Stimulated activated naive B cell treated with anti-CD40 and anti-IgM and Interleukin-4, amounts not matched to agents 10 μg/mL and 1 μg/mL and 100 μg/mL, for 72 hours (primary cell): ENCODE results near the gene NUDT12.

Experiments
- ATAC-seq, 2 donors: fragments of 150-1000 bp; cut with Tn5 transposase; replicated peaks; 2 replicates each; pipeline ENCODE4 v1.10.0; 2021; ENCODE audit warnings: moderate library complexity in 1 of 2
- DNase-seq: peaks from one replicate; pipeline ENCODE4 v3.0.0; 2021
- H3K27ac Mint-ChIP-seq: one replicate; pipeline ENCODE4 v1.8.0; 2022; ENCODE audit warnings: mild to moderate bottlenecking, mixed read lengths
- H3K27me3 Mint-ChIP-seq, 2 donors: one replicate each; pipeline ENCODE4 v1.8.0; 2022; ENCODE audit warnings: mixed read lengths in 2 of 2
- H3K36me3 Mint-ChIP-seq, 2 donors: one replicate each; pipeline ENCODE4 v1.8.0; 2022; ENCODE audit warnings: mixed read lengths in 2 of 2, mild to moderate bottlenecking in 1 of 2
- H3K4me1 Mint-ChIP-seq, 2 donors: one replicate each; pipeline ENCODE4 v1.8.0; 2022; ENCODE audit warnings: mixed read lengths in 2 of 2, mild to moderate bottlenecking in 1 of 2
- H3K4me3 Mint-ChIP-seq, 2 donors: one replicate each; pipeline ENCODE4 v1.8.0; 2022; ENCODE audit warnings: mild to moderate bottlenecking in 2 of 2, mixed read lengths in 2 of 2, moderate library complexity in 1 of 2
- H3K9me3 Mint-ChIP-seq, 2 donors: one replicate each; pipeline ENCODE4 v1.8.0; 2022; ENCODE audit warnings: mixed read lengths in 2 of 2, mild to moderate bottlenecking in 1 of 2

Gene NUDT12

DNA sequence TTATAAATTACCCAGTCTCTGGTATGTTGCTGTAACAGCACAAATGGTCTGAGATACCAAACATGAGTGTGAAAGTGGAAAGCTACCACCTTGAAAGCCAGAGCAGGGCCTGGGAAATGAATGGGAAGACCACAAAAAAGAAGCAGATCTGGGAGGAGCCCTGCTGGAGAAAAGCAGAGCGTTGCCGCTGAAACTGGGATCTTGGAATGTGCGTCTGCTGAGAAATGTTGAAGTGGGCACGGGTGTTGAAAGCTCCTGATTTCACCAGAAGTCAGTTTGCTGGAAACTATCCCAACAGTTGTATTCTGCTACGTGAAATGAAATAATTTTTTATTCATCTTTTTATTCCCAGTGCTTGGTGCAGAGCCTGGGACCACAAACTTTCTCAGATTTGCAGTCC, 40.0 kb downstream of the NUDT12 start:
- Mint-ChIP-seq H3K27ac (no peak overlapping the region), H3K4me3 (no peak overlapping the region), H3K4me1 (no peaks in the 10 kb centered on the region), H3K9me3 (no peaks in the 10 kb centered on the region), H3K27me3 (peaks cover 0 to 1% of the 10 kb centered on the region in 2 donors), H3K36me3 (no peaks in the 10 kb centered on the region)
- ATAC-seq (no peak), DNase-seq (no peak)

DNA sequence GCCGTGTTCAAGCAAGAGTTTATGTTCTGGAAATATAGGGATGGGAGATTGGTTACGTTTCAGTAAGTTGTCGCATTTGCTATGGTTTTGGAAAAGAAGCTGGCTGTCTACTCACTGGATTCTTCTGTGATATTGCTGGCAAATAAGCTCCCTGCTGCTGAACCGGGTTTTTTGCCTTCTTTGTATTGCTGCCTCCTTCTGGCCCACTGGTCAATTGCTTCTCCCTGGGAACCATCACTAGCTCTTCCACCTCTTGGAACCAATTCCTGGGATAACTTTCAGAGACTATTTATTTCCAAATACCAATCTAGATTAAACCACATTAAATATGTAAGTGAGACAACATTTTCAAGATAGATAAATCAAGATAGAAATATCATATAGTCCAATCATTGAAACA, 43.0 kb downstream of the NUDT12 start:
- H3K27me3 Mint-ChIP-seq = peaks cover 0 to 4% of the 10 kb centered on the region in 2 donors
- H3K4me3 Mint-ChIP-seq = no peak overlapping the region
- ATAC-seq = no peak
- no peaks in the 10 kb centered on the region for H3K9me3 Mint-ChIP-seq
- no peak for DNase-seq
- H3K36me3 Mint-ChIP-seq = no peaks in the 10 kb centered on the region
- no peaks in the 10 kb centered on the region for H3K4me1 Mint-ChIP-seq
- H3K27ac Mint-ChIP-seq = no peak overlapping the region

DNA sequence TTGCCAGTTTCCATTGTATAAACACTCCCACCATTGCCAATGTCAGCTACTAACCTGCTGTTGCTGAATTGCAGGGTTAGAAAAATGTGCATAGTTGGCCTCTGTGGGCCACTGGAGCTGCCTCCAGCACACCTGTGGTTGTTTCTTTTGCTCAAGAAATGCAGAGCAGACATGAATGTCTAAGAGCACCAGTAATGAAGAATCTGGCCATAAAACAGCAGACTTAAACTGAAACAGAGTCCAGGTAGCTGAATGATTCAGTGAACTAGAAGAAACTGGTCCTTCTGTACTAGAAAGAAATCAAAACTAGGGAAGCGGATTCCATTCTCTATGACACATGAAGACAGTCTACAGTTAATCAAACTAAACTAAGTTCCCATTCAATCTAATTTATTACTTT, 48.2 kb downstream of the NUDT12 start:
- H3K27ac Mint-ChIP-seq = no peak overlapping the region
- no peaks in the 10 kb centered on the region for H3K9me3 Mint-ChIP-seq
- no peak for ATAC-seq
- no peaks in the 10 kb centered on the region for H3K4me1 Mint-ChIP-seq
- no peak for DNase-seq
- H3K27me3 Mint-ChIP-seq = peaks cover 0 to 4% of the 10 kb centered on the region in 2 donors
- H3K36me3 Mint-ChIP-seq = no peaks in the 10 kb centered on the region
- no peak overlapping the region for H3K4me3 Mint-ChIP-seq

DNA sequence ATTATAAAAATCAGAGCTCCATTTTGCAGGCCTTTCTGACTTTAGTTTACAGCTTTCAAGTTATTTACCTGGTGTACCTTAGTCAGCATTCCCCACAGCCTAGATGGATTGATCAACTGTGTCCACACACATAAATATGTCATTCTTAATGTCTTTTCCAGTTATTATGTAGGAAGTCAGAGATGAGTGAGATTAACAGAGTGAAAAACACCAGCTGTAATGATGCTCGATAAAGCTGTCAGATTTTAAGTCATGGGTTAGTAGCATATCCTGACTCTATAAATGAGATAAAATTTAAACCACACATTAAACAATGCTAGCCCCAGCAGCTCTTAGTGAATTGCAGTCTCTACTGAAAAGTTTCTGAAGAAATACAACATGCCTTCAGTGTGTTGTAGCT, 48.9 kb downstream of the NUDT12 start:
- no peaks in the 10 kb centered on the region for H3K4me1 Mint-ChIP-seq
- no peak overlapping the region for H3K27ac Mint-ChIP-seq
- no peaks in the 10 kb centered on the region for H3K36me3 Mint-ChIP-seq
- no peaks in the 10 kb centered on the region for H3K9me3 Mint-ChIP-seq
- DNase-seq = no peak
- H3K27me3 Mint-ChIP-seq = peaks cover 0 to 4% of the 10 kb centered on the region in 2 donors
- no peak for ATAC-seq
- no peak overlapping the region for H3K4me3 Mint-ChIP-seq

DNA sequence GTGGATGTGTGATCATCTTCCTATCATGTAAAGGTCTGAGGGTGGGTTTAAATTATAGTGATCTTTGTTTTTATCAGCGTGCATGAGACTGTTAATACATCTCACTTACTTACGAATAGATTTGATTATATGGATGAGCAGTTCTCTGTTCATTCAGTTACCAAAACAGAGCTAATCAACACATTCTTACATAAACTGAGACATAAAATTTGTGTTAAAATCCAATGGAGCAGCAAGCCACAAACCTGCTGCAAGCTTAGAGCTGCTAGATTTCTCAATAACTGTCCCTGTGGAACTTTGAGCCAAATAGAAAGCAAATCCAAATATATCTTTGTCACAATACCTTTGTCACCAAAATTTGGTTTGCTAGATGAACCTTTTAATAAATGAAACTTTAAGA, 50.1 kb downstream of the NUDT12 start:
- no peak for ATAC-seq
- no peaks in the 10 kb centered on the region for H3K36me3 Mint-ChIP-seq
- no peak overlapping the region for H3K4me3 Mint-ChIP-seq
- no peaks in the 10 kb centered on the region for H3K9me3 Mint-ChIP-seq
- no peaks in the 10 kb centered on the region for H3K4me1 Mint-ChIP-seq
- H3K27me3 Mint-ChIP-seq = peaks cover 0 to 2% of the 10 kb centered on the region in 2 donors
- H3K27ac Mint-ChIP-seq = no peak overlapping the region
- DNase-seq = no peak

DNA sequence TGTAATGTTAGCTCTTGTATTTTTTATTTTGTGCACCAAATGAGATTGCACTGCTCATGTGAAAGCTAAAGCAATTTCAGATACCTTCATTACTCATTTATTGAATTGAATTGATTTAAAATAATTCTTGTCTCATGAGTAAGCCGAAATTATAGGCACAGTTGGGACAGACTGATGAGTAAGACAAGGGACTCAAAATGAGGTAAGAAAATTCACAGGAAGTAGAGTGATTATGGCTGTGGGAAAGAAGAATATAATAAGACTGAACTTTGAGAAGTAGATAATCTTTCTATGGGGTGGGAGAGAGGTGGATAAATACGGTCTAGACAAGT, 51.1 kb downstream of the NUDT12 start:
- Mint-ChIP-seq H3K9me3 (peaks cover 0 to 3% of the 10 kb centered on the region in 2 donors), H3K27ac (no peak overlapping the region), H3K27me3 (no peaks in the 10 kb centered on the region), H3K4me3 (no peak overlapping the region), H3K36me3 (no peaks in the 10 kb centered on the region), H3K4me1 (no peaks in the 10 kb centered on the region)
- ATAC-seq = no peak
- DNase-seq = no peak

DNA sequence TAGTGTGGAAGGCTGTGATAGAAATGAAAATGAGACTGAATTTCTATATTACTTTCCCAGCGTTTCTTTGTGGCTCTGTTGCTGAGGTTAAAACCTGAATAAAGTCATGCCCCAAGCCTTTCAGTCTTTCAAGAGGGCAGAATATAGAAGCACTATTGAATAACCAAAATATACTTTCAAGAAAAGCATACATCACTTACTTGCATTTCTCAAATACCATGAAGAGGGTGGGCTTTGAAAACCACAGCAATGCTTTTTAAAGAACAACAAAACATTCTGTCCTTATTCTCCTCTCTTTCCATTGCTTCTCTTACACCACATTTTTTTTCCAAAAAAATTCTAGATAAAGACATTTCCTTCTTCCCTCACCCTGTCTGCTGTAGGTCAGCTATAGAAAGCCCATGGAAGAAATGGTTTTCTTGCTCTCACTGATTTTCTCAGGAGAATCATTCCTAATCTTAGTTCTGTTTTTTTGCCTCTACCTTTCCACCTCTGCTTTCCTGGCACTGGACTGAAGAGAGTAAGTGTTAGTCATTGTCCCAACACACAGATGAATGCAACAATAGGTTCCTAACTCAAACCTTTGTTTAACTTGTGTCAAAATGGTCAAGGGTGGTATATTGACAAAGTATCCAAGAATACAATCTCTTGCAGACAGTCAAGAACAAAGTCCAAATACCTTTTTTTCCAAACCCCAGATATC, 51.6 kb downstream of the NUDT12 start:
- ATAC-seq (no peak), DNase-seq (no peak)
- Mint-ChIP-seq H3K27me3 (no peaks in the 10 kb centered on the region), H3K36me3 (no peaks in the 10 kb centered on the region), H3K9me3 (peaks cover 0 to 6% of the 10 kb centered on the region in 2 donors), H3K4me3 (no peak overlapping the region), H3K27ac (no peak overlapping the region), H3K4me1 (no peaks in the 10 kb centered on the region)

DNA sequence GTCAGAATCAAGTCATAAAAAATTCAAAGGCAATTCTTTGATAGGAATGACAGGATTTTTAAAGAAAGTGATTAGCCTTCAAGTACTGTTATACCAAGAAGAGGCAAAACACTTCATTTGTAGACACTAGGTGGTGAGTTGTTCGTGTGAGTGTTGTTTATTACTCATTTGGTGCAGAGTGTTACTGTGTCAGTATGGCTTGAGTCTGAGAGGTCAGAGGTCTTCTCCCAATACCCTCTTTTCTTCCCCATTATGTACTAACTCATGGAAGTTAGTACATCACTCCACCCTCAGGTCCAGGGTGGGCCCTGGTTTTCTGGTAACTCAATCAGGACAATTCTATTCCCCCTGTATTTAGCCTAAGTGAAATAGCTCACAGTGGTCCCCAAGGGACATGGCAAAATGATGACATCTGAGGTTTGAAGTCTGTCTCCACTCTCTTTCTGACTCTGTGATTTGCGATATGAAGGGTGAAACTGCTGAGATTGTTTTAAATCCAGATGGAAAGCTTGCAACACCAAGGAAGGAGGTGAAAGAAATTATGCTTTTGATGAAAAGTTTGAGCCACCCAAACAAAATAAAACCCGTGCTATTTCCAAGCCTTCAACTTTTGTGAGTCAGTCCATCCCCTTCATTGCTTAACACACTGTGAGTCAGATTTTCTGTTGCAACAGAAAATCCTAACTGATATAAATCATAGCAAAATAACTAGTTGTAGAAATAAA, 56.8 kb downstream of the NUDT12 start:
- no peaks in the 10 kb centered on the region for H3K36me3 Mint-ChIP-seq
- H3K4me1 Mint-ChIP-seq = no peaks in the 10 kb centered on the region
- ATAC-seq (no peak), DNase-seq (no peak)
- H3K4me3 Mint-ChIP-seq = no peak overlapping the region
- peaks cover 0 to 6% of the 10 kb centered on the region in 2 donors for H3K9me3 Mint-ChIP-seq
- H3K27ac Mint-ChIP-seq = no peak overlapping the region
- H3K27me3 Mint-ChIP-seq = peaks cover 0 to 8% of the 10 kb centered on the region in 2 donors

DNA sequence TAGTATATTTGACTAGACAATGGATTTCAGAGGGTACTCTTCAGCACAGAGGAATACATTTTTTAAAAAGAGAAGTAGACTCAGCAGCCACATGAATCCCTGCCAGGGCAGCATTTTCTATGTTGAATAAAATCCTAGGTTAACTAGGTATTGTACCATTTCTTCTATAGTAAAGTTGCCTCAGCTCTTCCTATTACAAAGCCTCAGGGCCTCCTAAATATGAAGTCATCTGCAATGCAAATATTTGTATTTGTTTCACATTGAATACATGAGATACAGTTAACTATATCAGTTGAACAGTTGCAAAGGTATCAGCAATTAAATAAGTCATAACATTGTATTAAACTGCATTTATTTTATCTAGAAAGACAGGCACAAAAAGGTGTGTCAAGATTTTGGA, 59.5 kb downstream of the NUDT12 start:
- Mint-ChIP-seq H3K27me3 (peaks cover 0 to 8% of the 10 kb centered on the region in 2 donors), H3K27ac (no peak overlapping the region), H3K4me1 (no peaks in the 10 kb centered on the region), H3K36me3 (no peaks in the 10 kb centered on the region), H3K9me3 (peaks cover 0 to 6% of the 10 kb centered on the region in 2 donors), H3K4me3 (no peak overlapping the region)
- DNase-seq (no peak), ATAC-seq (no peak)

DNA sequence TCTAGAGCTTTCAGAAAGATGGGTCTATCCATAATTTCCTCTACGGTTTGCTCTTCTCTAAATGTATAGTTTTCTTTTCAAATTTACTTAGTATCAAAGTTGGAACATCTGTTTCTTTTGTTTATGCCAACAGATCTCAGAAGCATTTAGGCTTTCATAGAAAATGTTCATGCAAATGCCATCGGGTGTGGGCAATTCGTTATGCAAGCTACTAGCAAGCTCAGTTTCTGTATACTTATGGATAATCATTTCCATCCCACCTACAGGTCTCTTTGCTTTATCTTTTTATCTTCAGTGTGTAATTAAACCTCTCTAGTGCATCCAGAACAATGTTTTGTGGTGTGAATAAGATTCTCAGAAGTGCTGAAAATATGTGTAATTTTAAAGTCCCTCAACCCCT, 59.9 kb downstream of the NUDT12 start:
- Mint-ChIP-seq H3K9me3 (peaks cover 0 to 6% of the 10 kb centered on the region in 2 donors), H3K4me1 (no peaks in the 10 kb centered on the region), H3K4me3 (no peak overlapping the region), H3K36me3 (no peaks in the 10 kb centered on the region), H3K27ac (no peak overlapping the region), H3K27me3 (peaks cover 0 to 8% of the 10 kb centered on the region in 2 donors)
- DNase-seq = no peak
- ATAC-seq = no peak
